ENCODE data around the gene LUM. TPM values are rescaled to one million over a fixed set of nuclear protein-coding genes. Genes with fewer than 3 reads are reported as not detected.

Gene LUM
- total RNA-seq, 6 donors from 2014 or later, result 51.3 to 281 (median 158) TPM

GRCh38 chr12:91113621-91114020, 2.3 kb upstream of the LUM start:
- TF ChIP-seq POLR2A (IDR thresholded peaks at IDR 0.05) (no peak), EP300 (IDR thresholded peaks at IDR 0.05) (no peak), POLR2AphosphoS5 (IDR thresholded peaks at IDR 0.05) (no peak), CTCF (IDR thresholded peaks at IDR 0.05) (no peak)
- Histone ChIP-seq H3K27me3 (no peaks in the 10 kb centered on the region), H3K36me3 (no peaks in the 10 kb centered on the region), H3K4me1 (no peaks in the 10 kb centered on the region), H3K4me3 (no peak overlapping the region), H3K9me3 (no peaks in the 10 kb centered on the region), H3K27ac (no peak overlapping the region)
- WGBS, 2 donors, result 89 to 94% methylated on average over 6 of the region's 6 CpGs
- ATAC-seq (ENCODE audit: low FRiP score in 2 of 2) (no peak), DNase-seq (no peak)

- H3K9me3 ChIP-seq, result no peaks in the 10 kb centered on the region
- no peak for DNase-seq
- H3K27ac ChIP-seq, result peak overlapping the region in 3 of 4 donors; percentile 53 to 63 (median 57)
- no peaks in the 10 kb centered on the region for H3K4me1 ChIP-seq
- no peak for TF ChIP-seq CTCF (IDR thresholded peaks at IDR 0.05)
- TF ChIP-seq EP300 (IDR thresholded peaks at IDR 0.05), result no peak
- no peak for TF ChIP-seq POLR2AphosphoS5 (IDR thresholded peaks at IDR 0.05)
- no peak for TF ChIP-seq POLR2A (IDR thresholded peaks at IDR 0.05)
- H3K36me3 ChIP-seq, result no peaks in the 10 kb centered on the region
- ATAC-seq (ENCODE audit: low FRiP score in 2 of 2), result no peak
- H3K4me3 ChIP-seq, result peak overlapping the region in 2 of 4 donors; percentile 21 to 24
- H3K27me3 ChIP-seq, result no peaks in the 10 kb centered on the region
- 61 to 68% methylated on average over 5 of the region's 5 CpGs for WGBS, 2 donors
Measured at GRCh38 chr12:91110311-91110924, 876 bp downstream of the LUM start.

- WGBS, 2 donors, result 70 to 82% methylated on average over 2 of the region's 2 CpGs
- H3K4me3 ChIP-seq, result peak overlapping the region in 3 of 4 donors; percentile 3 to 24 (median 21)
- no peaks in the 10 kb centered on the region for H3K36me3 ChIP-seq
- no peak for TF ChIP-seq POLR2AphosphoS5 (IDR thresholded peaks at IDR 0.05)
- no peak for TF ChIP-seq CTCF (IDR thresholded peaks at IDR 0.05)
- TF ChIP-seq POLR2A (IDR thresholded peaks at IDR 0.05), result no peak
- no peak for TF ChIP-seq EP300 (IDR thresholded peaks at IDR 0.05)
- ATAC-seq (ENCODE audit: low FRiP score in 2 of 2) (no peak), DNase-seq (no peak)
- no peaks in the 10 kb centered on the region for H3K27me3 ChIP-seq
- H3K27ac ChIP-seq, result peak overlapping the region in 1 of 4 donors; percentile 43
- H3K9me3 ChIP-seq, result no peaks in the 10 kb centered on the region
- no peaks in the 10 kb centered on the region for H3K4me1 ChIP-seq
Measured at GRCh38 chr12:91109581-91110310, 1.5 kb downstream of the LUM start.

GRCh38 chr12:91109148-91109564, 2.1 kb downstream of the LUM start:
- TF ChIP-seq CTCF (IDR thresholded peaks at IDR 0.05) (peak in 5 of 6 experiments; percentile 32 to 50 (median 42)), POLR2A (IDR thresholded peaks at IDR 0.05) (no peak)

More at GRCh38 chr12:91109148-91109564, 2.1 kb downstream of the LUM start:
- no peaks in the 10 kb centered on the region for H3K4me1 ChIP-seq
- peak overlapping the region in 3 of 4 donors; percentile 3 to 24 (median 21) for H3K4me3 ChIP-seq
- H3K9me3 ChIP-seq, result no peaks in the 10 kb centered on the region
- H3K27me3 ChIP-seq, result no peaks in the 10 kb centered on the region
- peak overlapping the region in 1 of 4 donors; percentile 43 for H3K27ac ChIP-seq
- DNase-seq (peak in 1 of 2 donors; percentile 59), ATAC-seq (ENCODE audit: low FRiP score in 2 of 2) (peak; percentile 51 to 82)
- WGBS, 2 donors, result 30 to 33% methylated on average over 7 of the region's 7 CpGs
- H3K36me3 ChIP-seq, result no peaks in the 10 kb centered on the region

Data from upper lobe of left lung (tissue), 6 donors.